ENCODE measurements around the gene NR1D2. TPM values are rescaled to one million over a fixed set of nuclear protein-coding genes. Genes with fewer than 3 reads are reported as not detected.

NR1D2 gene
- total RNA-seq, result 5.5 and 6.3 TPM in 2 replicates

DNA sequence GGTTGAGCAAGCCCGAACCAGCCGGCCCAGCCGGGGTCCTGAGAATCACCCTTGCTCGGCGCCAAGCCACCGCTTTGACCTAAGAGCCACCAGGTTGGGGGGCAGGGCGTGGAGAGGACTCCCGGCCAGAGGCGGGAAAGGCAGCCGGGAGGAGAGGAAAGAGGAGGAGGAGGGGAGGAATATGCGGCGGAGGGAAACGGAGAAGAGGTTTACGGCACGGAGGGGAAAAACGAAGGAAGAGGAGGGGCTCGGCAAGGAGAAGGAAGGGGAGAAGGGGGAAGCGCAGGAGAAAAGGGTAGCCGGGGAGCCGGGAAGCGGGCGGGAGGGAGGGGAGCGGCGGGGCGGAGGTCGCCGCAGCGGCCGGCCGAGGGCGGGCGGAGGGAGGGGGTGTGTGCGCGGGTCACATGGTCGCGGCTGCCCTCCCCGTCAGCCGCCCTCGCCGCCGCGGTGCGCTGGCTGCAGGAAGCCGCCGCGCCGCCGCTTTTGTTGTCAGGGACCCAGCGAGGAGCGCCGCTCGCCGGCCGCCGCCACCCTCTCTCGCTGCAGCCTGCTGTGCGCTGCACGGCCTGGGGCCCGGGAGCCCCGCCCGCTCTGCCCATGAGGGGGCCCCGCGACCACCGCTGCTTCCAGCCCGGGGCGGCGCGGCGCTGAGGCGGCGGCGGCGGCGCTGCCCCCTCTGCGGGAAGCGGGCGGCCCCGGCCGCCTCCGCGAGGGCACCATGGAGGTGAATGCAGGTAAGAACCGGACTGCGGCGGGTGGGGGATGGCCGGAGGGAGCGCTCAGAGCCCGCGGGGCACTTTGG, at the start of gene NR1D2:
Gene NR1D2, plus strand, starts transcription at position 426 of the 802 bp plus-strand sequence. Its CDS starts 293 bp downstream, at position 719.

DNA sequence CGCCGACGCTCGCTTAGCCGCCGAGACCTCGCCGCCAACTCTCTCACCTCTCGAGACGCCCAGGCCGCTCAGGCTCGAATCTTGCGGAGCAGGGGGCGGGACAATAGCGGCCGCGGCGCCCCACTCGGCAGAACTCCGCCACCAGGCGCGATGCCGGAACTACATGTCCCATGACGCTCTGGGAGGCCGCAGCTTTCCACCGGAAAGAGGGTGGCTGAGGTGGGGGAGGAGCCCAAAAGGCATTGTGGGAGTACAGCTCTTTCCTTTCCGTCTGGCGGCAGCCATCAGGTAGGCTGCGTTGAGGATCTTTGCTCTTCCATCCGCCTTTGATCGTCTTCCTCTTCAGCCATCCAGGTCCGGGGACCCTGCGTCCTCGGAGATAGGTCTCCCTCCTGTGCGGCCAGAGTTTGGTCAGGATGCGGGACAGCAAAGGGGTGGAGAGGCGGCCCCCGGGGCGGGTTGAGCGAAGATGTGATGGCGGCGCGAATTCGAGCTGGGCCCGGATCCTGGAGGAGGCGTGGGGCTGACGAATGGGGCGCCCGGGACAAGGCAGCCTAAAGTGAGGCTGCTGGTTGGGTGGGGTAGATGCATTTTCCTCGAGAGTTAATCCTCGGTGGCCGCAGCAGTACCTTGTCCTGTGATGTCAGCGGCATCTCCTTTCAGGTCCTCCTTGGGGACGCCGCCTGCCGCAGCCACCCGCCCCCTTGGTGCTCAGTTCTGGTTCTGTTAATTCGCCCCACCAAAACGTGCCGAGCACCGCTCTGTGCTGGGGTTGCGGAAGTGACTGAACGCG, 28.0 kb upstream of the NR1D2 start, which contains the start of the genes NKIRAS1 and RPL15:
Gene NKIRAS1, minus strand, starts transcription at position 105 of the 793 bp plus-strand sequence. CDS start 6,086 bp downstream, outside the sequence.
Gene RPL15, plus strand, starts transcription at position 247 of the 793 bp plus-strand sequence. CDS start 728 bp downstream, outside the sequence.

Other genes with a start within 250 kb of the NR1D2 start
- gene UBE2E1, start 139.3 kb upstream of the NR1D2 start, total RNA-seq, result 67.1 and 100 TPM in 2 replicates
- 8.2 and 11.8 TPM in 2 replicates for gene NKIRAS1, start 28.3 kb upstream of the NR1D2 start, total RNA-seq
- gene RPL15, start 28.2 kb upstream of the NR1D2 start, total RNA-seq, result 1,933 and 2,491 TPM in 2 replicates